Daoy (cell line): Measurements from ENCODE around the gene F2. TPM values are rescaled to one million over a fixed set of nuclear protein-coding genes. Genes with fewer than 3 reads are reported as not detected.
A peak's percentile ranks its signal among the peaks of the same experiment; 100 is the strongest.
"Not testable (repeated sequence)": the region's sequence is repeated elsewhere in the genome, so short reads cannot be mapped to it uniquely, and the experiment has no call there.

Experiments
- DNase-seq: peaks from one replicate; pipeline ENCODE4 v3.0.0-alpha.2; 2015; ENCODE audit warnings: low read depth
- total RNA-seq: library from RNA; depleted of rRNA; stranded (reverse); fragments of >200 nt; shearing (Covaris generic); gene quantifications from 2 replicates; pipeline ENCODE4 v1.2.3, GENCODE V29; 2014

Gene F2
- total RNA-seq, 1 experiment from 2014 or later = not detected

DNA sequence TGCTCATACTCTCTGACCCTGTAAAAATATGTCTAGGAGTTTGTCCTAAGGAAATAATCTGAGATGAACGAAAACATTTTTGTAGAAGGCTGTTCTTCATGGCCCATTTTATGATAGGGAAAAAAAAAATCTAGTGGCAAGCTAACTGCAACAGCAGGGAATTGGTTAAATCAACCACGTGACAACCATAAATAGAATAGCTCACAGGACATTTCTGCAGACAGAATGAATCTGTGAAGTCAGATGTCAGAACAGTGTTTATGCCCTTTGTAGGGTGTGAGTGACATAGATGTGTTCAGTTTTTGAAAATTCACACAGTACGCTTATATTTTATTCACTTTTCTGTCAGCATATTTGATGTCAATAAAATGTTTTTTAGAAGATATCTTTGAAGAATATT, 34.6 kb upstream of the F2 start:
- no peak for DNase-seq

DNA sequence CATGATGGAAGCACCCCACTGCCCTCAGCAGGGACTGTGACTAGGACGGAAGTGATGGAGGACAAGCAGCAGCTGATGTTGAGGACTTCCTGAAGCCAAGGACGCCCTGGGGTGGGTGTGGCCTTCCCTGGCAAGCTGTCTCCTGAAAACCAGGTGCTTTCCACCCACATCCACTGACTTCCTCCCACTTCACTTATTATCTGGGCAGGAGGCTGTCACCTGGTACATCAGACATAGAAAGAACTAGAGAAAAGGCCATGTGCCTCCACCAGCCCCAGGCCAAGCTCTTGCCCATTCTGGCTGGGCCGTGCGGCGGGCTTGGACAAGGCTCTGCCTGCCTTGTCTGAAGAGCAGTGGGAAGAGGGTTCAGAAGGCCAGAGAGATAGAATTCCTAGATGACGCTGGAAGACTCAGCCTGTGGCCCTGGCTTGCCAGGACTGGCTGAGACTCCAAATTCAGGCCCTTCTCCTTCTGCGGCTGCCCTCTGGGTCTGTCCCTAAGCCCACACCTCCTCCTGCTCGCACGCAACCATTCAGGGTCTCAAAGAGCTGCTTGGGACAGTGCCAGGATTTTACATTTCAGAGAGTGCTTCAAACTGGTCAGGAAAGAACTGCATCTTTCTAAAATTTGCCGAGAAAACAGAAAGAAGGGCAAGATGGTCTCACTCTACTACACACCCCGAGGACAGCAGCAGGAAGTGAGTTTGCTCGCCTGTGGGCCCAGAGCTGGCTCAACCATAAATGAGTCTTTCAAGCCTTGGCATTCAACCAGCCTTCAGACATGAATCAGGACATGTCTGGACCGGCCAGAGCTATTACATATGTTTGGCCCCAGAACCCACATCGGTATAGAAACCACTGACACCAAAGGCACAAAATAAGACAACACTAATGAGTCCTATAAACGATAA, 31.9 kb upstream of the F2 start:
- DNase-seq = peak; percentile 36

DNA sequence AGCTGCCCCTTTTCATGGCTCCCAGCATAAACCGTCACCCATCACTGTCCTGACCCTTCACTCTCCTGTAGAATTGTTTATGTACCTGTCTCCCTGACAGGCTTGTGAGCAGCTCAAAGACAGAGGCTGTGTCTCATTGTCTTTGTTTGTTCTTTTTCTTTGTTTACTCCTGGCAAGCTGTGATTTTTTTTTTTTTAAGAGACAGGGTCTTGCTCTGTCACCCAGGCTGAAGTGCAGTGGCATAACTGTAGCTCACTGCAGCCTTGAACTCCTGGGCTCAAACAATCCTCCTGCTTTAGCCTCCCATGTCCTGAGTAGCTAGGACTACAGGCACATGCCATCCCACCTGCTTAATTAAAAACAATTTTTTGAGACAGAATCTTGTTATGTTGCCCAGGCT, 28.3 kb upstream of the F2 start:
- DNase-seq = no peak

DNA sequence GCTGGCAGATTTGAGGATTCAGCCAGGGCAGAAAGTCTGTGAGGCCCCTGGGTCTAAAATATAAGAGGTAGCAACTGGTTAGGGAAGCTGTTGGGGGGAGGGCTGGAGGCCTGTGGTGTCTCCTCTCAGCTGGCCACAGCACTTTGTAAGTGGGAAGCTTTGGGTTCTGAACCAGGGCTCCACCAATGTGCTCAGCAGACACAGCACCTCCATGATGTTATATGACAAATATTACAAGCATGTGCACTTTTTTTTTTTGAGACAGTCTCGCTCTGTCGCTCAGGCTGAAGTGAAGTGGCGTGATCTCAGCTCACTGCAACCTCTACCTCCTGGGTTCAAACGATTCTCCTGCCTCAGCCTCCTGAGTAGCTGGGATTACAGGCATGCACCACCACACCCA, 26.6 kb upstream of the F2 start:
- DNase-seq = no peak

GRCh38 chr11:46693597-46694012, 25.4 kb upstream of the F2 start:
- DNase-seq = no peak

- DNase-seq = no peak
These were observed 24.9 kb upstream of the F2 start for GRCh38 chr11:46694072-46694471.

GRCh38 chr11:46694607-46695006, 24.4 kb upstream of the F2 start:
- DNase-seq = no peak

GRCh38 chr11:46695345-46696211, 23.4 kb upstream of the F2 start:
- no peak for DNase-seq

DNA sequence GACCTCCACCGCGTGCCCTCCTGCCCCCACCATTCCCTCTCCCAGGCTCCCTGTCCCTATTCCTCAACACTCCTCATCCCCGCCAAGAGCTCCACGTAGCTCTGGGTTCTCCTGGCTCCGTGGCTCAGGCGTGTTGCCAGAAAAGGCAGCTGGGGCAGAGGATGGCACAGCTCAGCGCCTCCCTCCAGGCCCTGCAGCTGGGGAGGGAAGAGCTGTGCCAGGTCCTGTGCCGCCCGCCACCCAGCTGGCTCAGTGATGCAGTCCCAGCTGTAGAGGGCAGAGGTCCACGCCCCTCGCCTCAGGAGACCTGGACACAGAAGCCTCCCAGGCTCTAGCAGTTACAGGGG, 22.8 kb upstream of the F2 start:
- DNase-seq = no peak

DNA sequence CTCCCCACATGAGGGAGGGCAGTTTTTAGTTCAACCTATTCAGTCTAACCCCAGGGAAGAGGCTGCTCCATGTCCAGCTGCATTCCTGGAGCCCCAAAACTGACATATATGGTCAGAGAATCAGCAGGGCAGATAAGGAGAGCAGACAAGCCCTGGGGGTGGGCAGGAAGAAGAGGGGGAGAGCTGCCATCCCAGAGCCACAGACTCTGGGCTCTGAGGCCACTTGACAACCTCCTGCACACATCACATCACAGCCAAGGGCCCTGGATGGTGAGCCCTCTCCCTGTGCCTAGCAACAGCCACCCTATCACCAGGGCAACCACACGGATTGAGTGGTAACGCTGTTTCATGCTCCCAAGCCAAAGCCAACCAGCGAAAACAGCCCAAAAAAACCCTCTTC, 21.7 kb upstream of the F2 start:
- DNase-seq = no peak

GRCh38 chr11:46697723-46698122, 21.3 kb upstream of the F2 start:
- DNase-seq = no peak

DNA sequence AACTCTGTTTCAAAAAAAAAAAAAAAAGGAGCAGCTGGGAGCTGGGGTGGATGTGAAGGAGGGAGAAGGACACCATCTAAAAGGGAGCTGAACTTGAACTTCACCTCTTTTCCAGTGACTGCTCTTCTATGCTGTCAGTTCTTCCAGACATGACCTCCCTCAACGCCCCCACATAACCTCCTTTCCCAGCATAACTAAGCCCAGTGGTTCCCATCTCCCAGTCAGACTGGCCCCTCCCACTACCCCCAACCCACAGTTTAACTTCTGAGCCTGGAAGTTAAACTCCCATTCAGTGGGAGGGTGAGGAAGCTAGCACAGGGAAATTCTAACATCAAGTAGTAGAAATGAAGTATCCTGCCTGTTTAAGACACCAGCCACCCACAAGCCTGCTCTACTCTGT, 20.4 kb upstream of the F2 start:
- DNase-seq = no peak

DNA sequence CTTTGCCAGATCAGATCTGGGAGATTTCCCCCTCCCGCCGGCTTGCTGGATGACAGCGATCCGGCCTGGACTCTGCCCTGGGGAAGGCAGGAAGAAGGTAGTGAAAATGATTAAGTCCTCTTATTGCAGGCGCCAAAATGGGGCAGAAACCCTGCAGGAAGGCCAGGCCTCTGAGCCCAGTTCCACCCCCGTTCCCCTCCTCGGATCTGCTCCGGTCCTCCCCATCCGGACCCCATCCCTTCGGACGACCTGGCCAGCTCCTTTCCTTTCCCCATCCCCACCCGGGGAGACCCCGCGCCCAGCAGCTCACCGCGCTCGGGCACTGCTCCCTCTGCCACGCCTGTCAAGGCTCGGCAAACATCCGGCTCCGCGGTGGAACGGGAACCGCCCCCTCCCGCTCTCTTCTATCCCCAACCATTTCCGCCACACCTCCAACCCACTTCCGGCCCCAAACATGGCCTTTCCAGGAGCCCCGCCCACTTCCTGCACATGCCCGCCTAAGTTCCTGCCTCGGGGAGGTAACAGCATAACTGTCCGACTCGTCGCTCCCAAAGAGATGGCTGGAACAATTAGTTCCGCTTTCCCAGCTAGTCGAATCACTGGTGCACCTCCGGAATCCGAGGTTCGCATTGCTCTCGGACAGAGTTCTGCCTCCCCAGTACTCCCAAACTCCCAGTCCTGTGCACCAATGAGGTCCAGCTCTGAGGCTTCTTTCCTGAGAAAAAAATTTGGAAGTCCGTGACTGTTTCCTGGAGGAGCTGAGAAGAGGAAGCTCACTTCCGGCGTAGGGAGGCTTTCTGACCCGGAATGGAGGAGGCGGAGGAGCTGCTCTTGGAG, 18.6 kb upstream of the F2 start, which contains the start of the genes ARHGAP1 and ZNF408:
Gene ARHGAP1, minus strand, starts transcription at position 379 of the 837 bp plus-strand sequence. CDS start 4,512 bp downstream, outside the sequence.
Gene ZNF408, plus strand, starts transcription at position 791 of the 837 bp plus-strand sequence. Its CDS starts 17 bp downstream, at position 808.
- DNase-seq = peak; percentile 99

GRCh38 chr11:46701078-46701654, 17.8 kb upstream of the F2 start:
- no peak for DNase-seq

DNA sequence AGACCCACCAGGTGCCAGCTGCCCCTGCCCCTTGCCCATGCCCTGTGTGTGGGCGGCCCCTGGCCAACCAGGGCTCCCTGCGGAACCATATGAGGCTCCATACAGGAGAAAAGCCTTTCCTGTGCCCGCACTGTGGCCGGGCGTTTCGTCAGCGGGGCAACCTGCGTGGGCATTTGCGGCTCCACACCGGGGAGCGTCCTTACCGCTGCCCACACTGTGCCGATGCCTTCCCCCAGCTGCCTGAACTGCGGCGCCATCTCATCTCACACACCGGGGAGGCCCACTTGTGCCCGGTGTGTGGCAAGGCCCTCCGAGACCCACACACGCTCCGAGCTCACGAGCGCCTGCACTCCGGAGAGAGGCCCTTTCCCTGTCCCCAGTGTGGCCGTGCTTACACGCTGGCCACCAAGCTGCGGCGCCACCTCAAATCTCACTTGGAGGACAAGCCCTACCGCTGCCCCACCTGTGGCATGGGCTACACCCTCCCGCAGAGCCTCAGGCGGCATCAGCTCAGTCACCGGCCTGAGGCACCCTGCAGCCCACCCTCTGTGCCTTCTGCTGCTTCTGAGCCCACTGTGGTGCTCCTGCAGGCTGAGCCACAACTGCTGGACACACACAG, 13.8 kb upstream of the F2 start:
- no peak for DNase-seq

- no peak for DNase-seq
These were observed 12.1 kb upstream of the F2 start for GRCh38 chr11:46706886-46707285.

DNA sequence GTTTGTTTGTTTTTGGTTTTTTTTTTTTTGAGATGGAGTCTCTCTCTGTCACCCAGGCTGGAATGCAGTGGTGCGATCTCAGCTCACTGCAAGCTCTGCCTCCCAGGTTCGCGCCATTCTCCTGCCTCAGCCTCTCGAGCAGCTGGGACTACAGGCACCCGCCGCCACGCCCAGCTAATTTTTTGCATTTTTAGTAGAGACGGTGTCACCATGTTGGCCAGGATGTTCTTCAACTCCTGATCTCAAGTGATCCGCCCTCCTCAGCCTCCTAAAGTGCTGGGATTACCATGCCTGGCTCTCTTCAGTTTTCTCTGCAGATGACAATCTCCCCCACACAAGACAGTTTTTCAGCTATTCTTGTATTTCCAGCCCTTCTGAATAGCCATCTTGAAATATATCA, 9.7 kb upstream of the F2 start:
- DNase-seq = not testable (repeated sequence)

- DNase-seq = peak; percentile 86
These were observed 8.2 kb upstream of the F2 start for GRCh38 chr11:46710821-46711269.

- no peak for DNase-seq
These were observed 7.7 kb upstream of the F2 start for GRCh38 chr11:46711303-46711702.

- DNase-seq = no peak
These were observed 6.0 kb upstream of the F2 start for GRCh38 chr11:46712874-46713576.
